Measurements from ENCODE around the gene IL23R. TPM values are rescaled to one million over a fixed set of nuclear protein-coding genes. Genes with fewer than 3 reads are reported as not detected.
A peak's percentile ranks its signal among the peaks of the same experiment; 100 is the strongest.

The IL23R gene
- total and polyA plus RNA-seq, 4 donors = 0.21 TPM; not detected in 3

GRCh38 chr1:67307251-67308060, 141.2 kb downstream of the IL23R start, which contains the start of gene IL12RB2:
IL12RB2 (plus strand) TSS chr1:67307873; CDS start chr1:67320369, 12,496 bp downstream.
- Histone ChIP-seq H3K4me3 (ENCODE audit: low read length in 2 of 2) (peak within 1 kb of the TSS; percentile 32 to 46), H3K9me3 (ENCODE audit: control insufficient read depth, low read length) (no peaks in the 10 kb centered on the region), H3K4me1 (ENCODE audit: control insufficient read depth in 1 of 2, insufficient read depth in 2 of 2, low read length in 2 of 2) (no peaks in the 10 kb centered on the region), H3K27me3 (ENCODE audit: control insufficient read depth in 1 of 2, insufficient read depth in 2 of 2, low read length in 1 of 2) (no peaks in the 10 kb centered on the region), H3K27ac (ENCODE audit: low read depth in 1 of 2, low read length in 2 of 2) (no peak within 1 kb of the TSS), H3K36me3 (ENCODE audit: control insufficient read depth in 1 of 2, insufficient read depth in 2 of 2, low read length in 1 of 2) (no peaks in the 10 kb centered on the region)
- ATAC-seq (ENCODE audit: low FRiP score) = peak; percentile 59
- intact Hi-C loops (cut with DNase I) = no loop called here
- 4% methylated on average over 60 to 75 of the region's 75 CpGs for whole genome bisulfite sequencing, 2 donors
- DNase-seq = peak; percentile 47 to 75

- Histone ChIP-seq H3K36me3 (ENCODE audit: control insufficient read depth in 1 of 2, insufficient read depth in 2 of 2, low read length in 1 of 2) (no peaks in the 10 kb centered on the region), H3K4me1 (ENCODE audit: control insufficient read depth in 1 of 2, insufficient read depth in 2 of 2, low read length in 2 of 2) (no peaks in the 10 kb centered on the region), H3K9me3 (ENCODE audit: control insufficient read depth, low read length) (no peaks in the 10 kb centered on the region), H3K27ac (ENCODE audit: low read depth in 1 of 2, low read length in 2 of 2) (no peak overlapping the region), H3K27me3 (ENCODE audit: control insufficient read depth in 1 of 2, insufficient read depth in 2 of 2, low read length in 1 of 2) (no peaks in the 10 kb centered on the region), H3K4me3 (ENCODE audit: low read length in 2 of 2) (no peak overlapping the region)
- intact Hi-C loops (cut with DNase I) = no loop called here
- no peak for DNase-seq
- 25 to 30% methylated on average over 15 of the region's 15 CpGs for WGBS, 2 donors
- no peak for ATAC-seq (ENCODE audit: low FRiP score)
These were observed 141.9 kb downstream of the IL23R start for GRCh38 chr1:67308136-67308535.

Other genes with a start within 250 kb of the IL23R start
- gene DNAI4, start 241.6 kb upstream of the IL23R start, total RNA-seq = 10 to 100 TPM; 20.8 to 24.2 TPM
- gene DNAI4, start 241.6 kb upstream of the IL23R start, polyA plus RNA-seq = 1 to 10 TPM in 1 of 2 donors, under 1 TPM in 1; 0.63 to 2.9 TPM
- gene MIER1, start 241.5 kb upstream of the IL23R start, total RNA-seq = 10 to 100 TPM; 54.6 to 55.7 TPM
- gene MIER1, start 241.5 kb upstream of the IL23R start, polyA plus RNA-seq = 10 to 100 TPM; 20.1 to 33.9 TPM
- 10 to 100 TPM; 14.1 to 17.8 TPM for gene SLC35D1, start 112.3 kb upstream of the IL23R start, total RNA-seq
- 1 to 10 TPM; 2.9 to 6.8 TPM for gene SLC35D1, start 112.3 kb upstream of the IL23R start, polyA plus RNA-seq
- gene C1orf141, start 31.5 kb upstream of the IL23R start, total RNA-seq = not detected
- gene C1orf141, start 31.5 kb upstream of the IL23R start, polyA plus RNA-seq = under 1 TPM in 1 of 2 donors, not detected in 1; 0.13 TPM
- gene IL12RB2, start 141.4 kb downstream of the IL23R start, total RNA-seq = 1 to 10 TPM in 1 of 2 donors, under 1 TPM in 1; 0.88 to 5.3 TPM
- gene IL12RB2, start 141.4 kb downstream of the IL23R start, polyA plus RNA-seq = under 1 TPM in 1 of 2 donors, not detected in 1; 0.08 TPM

Data from aorta (tissue), 5 donors.